ENCODE data around the gene SPIRE1. TPM values are rescaled to one million over a fixed set of nuclear protein-coding genes. Genes with fewer than 3 reads are reported as not detected.

SPIRE1 gene
- total and polyA plus RNA-seq, 8 donors: 3.1 to 24.4 (median 8.4) TPM

DNA sequence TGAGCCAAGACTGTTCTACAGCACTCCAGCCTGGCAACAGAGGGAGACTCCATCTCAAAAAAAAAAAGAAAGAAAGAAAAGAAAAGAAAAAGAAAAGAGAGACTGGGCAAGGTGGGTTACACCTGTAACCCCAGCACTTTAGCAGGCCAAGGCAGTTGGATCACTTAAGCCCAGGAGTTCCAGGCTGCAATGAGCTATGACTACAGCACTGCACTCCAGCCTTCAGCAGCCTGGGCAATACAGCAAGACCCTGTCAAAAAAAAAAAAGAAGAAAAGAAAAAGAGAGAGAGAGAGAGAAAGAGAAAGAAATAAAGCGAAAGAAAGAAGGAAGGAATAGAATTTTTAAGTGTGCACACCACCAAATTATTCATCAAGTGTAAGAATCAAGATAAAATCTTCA, 2.9 kb downstream of the SPIRE1 start:
- Histone ChIP-seq H3K4me3 (no peak overlapping the region), H3K4me1 (peaks cover 10 to 56% (median 33%) of the 10 kb centered on the region in 4 donors), H3K36me3 (no peaks in the 10 kb centered on the region), H3K9me3 (no peaks in the 10 kb centered on the region), H3K27me3 (no peaks in the 10 kb centered on the region), H3K27ac (no peak overlapping the region)
- no peak for TF ChIP-seq EP300 (IDR thresholded peaks at IDR 0.05)
- no peak for TF ChIP-seq POLR2AphosphoS5 (IDR thresholded peaks at IDR 0.05)
- TF ChIP-seq POLR2A (IDR thresholded peaks at IDR 0.05): no peak
- TF ChIP-seq, protein P1, sequence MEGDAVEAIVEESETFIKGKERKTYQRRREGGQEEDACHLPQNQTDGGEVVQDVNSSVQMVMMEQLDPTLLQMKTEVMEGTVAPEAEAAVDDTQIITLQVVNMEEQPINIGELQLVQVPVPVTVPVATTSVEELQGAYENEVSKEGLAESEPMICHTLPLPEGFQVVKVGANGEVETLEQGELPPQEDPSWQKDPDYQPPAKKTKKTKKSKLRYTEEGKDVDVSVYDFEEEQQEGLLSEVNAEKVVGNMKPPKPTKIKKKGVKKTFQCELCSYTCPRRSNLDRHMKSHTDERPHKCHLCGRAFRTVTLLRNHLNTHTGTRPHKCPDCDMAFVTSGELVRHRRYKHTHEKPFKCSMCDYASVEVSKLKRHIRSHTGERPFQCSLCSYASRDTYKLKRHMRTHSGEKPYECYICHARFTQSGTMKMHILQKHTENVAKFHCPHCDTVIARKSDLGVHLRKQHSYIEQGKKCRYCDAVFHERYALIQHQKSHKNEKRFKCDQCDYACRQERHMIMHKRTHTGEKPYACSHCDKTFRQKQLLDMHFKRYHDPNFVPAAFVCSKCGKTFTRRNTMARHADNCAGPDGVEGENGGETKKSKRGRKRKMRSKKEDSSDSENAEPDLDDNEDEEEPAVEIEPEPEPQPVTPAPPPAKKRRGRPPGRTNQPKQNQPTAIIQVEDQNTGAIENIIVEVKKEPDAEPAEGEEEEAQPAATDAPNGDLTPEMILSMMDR (IDR thresholded peaks at IDR 0.05): no peak
- 88 to 100% (median 96%) methylated on average over 1 of the region's 1 CpG for WGBS, 5 donors
- no peak for DNase-seq
- intact Hi-C loops (cut with DNase I; ENCODE audit: low total_unique reads): no loop called here

DNA sequence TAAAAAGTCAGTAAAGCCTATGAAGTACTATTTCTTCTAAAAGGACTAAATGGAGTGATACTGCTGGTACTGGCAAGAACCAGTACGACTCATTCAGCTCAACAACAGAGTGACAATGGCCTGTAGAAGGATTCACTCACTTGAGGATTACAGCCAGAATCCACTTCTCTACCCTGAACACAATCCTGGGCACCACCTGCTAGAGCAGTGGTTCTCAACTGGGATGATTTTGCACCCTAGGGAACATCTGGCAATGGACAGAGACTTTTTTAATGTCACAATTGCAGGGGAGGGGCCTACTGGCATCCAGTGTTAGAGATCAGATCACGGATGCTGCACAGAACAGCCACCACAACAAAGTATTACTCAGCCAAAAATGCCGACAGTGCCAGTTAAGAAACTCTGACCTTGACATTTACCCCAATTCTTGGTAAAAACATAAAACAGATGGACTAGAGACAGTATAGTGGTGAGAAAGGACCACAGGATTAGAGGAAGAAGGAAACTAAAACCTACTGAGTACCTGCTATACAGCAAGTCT, 5.0 kb downstream of the SPIRE1 start:
- WGBS, 5 donors: 57 to 77% (median 72%) methylated on average over 3 of the region's 3 CpGs

DNA sequence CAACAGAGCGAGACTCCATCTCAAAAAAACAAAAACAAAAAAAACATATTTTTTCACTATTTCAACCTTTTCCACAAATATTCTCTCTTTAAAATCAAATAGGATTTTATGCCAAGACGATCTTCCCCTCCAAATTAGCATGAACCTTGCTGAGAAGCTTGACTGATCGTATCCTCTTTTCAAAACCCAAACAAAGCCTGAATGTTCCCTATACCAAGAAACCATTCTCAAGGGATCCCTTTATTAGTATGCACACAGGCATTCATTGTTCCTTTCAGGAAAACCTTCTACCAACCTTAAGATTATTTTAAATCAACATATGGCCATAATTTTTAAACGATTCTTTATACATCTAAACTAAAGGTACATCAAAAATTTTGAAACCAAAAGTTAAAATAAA, 6.3 kb downstream of the SPIRE1 start:
- intact Hi-C loops (cut with DNase I; ENCODE audit: low total_unique reads): no loop called here
- Histone ChIP-seq H3K4me3 (no peak overlapping the region), H3K9me3 (no peaks in the 10 kb centered on the region), H3K27me3 (no peaks in the 10 kb centered on the region), H3K27ac (no peak overlapping the region), H3K36me3 (no peaks in the 10 kb centered on the region), H3K4me1 (peaks cover 3 to 35% (median 22%) of the 10 kb centered on the region in 4 donors)
- WGBS, 5 donors: 57 to 69% (median 60%) methylated on average over 4 of the region's 4 CpGs
- TF ChIP-seq POLR2AphosphoS5 (IDR thresholded peaks at IDR 0.05) (no peak), POLR2A (IDR thresholded peaks at IDR 0.05) (no peak), EP300 (IDR thresholded peaks at IDR 0.05) (no peak)
- TF ChIP-seq, protein P1 (IDR thresholded peaks at IDR 0.05): no peak
- DNase-seq: no peak

More for the DNA sequence above, 5.0 kb downstream of the SPIRE1 start:
- H3K9me3 ChIP-seq: no peaks in the 10 kb centered on the region
- H3K36me3 ChIP-seq: no peaks in the 10 kb centered on the region
- intact Hi-C loops (cut with DNase I; ENCODE audit: low total_unique reads): no loop called here
- no peak for DNase-seq
- H3K27ac ChIP-seq: peak overlapping the region in 1 of 5 donors; percentile 14
- no peak overlapping the region for H3K4me3 ChIP-seq
- H3K27me3 ChIP-seq: no peaks in the 10 kb centered on the region
- TF ChIP-seq EP300 (IDR thresholded peaks at IDR 0.05) (no peak), POLR2AphosphoS5 (IDR thresholded peaks at IDR 0.05) (no peak), POLR2A (IDR thresholded peaks at IDR 0.05) (no peak)
- TF ChIP-seq, protein P1 (IDR thresholded peaks at IDR 0.05): no peak
- H3K4me1 ChIP-seq: peaks cover 9 to 40% (median 24%) of the 10 kb centered on the region in 4 donors

DNA sequence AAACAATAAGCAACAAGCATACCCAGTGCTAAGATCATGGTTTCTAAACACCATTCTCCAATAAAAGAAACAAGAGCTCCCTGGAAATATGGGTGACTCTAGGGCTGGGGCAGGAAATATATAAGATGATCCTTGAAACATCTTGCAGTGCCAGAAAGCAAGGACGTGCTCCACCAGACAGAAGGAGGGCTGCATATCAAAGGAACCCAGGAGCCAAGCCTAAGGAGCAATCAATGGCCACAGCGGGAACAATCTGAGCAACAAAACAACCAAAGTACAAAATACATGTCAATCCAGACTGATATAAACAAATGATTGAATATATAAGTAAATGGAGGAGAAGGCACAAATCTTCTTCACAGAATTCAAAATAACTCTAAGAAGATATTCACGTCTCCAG, 10.1 kb downstream of the SPIRE1 start:
- no peak overlapping the region for H3K4me3 ChIP-seq
- no peak for DNase-seq
- H3K4me1 ChIP-seq: peaks cover 7 to 35% (median 15%) of the 10 kb centered on the region in 4 donors
- H3K9me3 ChIP-seq: no peaks in the 10 kb centered on the region
- H3K27ac ChIP-seq: no peak overlapping the region
- no peak for TF ChIP-seq POLR2AphosphoS5 (IDR thresholded peaks at IDR 0.05)
- TF ChIP-seq EP300 (IDR thresholded peaks at IDR 0.05): no peak
- TF ChIP-seq, protein P1 (IDR thresholded peaks at IDR 0.05): no peak
- no peak for TF ChIP-seq POLR2A (IDR thresholded peaks at IDR 0.05)
- intact Hi-C loops (cut with DNase I; ENCODE audit: low total_unique reads): no loop called here
- no peaks in the 10 kb centered on the region for H3K36me3 ChIP-seq
- H3K27me3 ChIP-seq: no peaks in the 10 kb centered on the region
- WGBS, 5 donors: 92 to 95% (median 93%) methylated on average over 3 of the region's 3 CpGs

Measured in stomach (tissue), 9 donors.